Effector CD4-positive, alpha-beta T cell (primary cell): ENCODE data around the gene SOX12.

Experiments
- DNase-seq: peaks from one replicate; pipeline ENCODE4 v3.0.0-alpha.2; 2020
- total RNA-seq: gene quantifications from one replicate; lab custom pipeline; 2026; lab: John Stamatoyannopoulos, UW

The SOX12 gene
- 9.6 reads per million, percentile 31 among the genes with 10 or more reads in this experiment for total RNA-seq

- peak; percentile 97 for DNase-seq
Measured at GRCh38 chr20:325045-325888, at the start of gene SOX12. TSS of gene SOX12 (plus strand) at chr20:325552. CDS start at chr20:325925, 373 bp downstream.

- no peak for DNase-seq
Measured at GRCh38 chr20:275791-276190, 49.6 kb upstream of the SOX12 start.

GRCh38 chr20:276620-277495, 48.5 kb upstream of the SOX12 start:
- no peak for DNase-seq

DNA sequence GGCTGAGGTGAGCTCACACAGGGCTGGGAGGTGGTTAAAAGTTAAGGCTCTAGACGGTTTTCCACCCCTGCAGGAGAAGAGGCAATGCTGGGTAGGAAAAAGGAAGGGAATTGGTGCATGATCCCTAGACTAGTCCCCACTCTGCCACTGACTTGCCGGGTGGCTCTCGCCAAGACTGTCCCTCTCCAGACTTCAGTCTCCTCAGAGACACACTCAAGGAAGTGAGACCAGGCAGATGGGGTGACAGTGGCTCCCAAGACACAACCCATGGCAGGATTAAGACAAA, 47.9 kb upstream of the SOX12 start:
- no peak for DNase-seq

- DNase-seq: no peak
Measured at GRCh38 chr20:278181-278580, 47.2 kb upstream of the SOX12 start.

GRCh38 chr20:278607-279571, 46.5 kb upstream of the SOX12 start:
- DNase-seq: no peak

DNA sequence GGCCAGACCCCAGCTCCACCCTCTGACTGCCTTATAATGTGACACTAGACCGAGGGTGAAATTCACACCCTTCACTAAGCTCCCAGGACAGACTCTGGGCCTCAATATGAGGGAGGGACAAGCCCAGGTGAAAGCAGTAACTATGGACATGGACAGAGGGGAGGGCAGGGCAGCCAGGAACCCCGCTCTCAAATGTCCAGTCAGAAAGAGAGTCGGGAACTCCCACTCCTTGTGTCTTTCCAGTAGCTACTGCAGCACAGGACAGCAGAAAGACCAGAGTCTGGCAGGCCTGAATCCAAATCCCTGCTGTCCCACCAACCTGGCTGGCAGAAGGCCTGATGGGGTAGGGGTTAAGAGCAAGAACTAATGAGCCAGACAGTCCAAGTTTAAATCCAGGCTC, 41.2 kb upstream of the SOX12 start:
- no peak for DNase-seq

- DNase-seq: no peak
Measured at GRCh38 chr20:286508-286907, 38.8 kb upstream of the SOX12 start.

- DNase-seq: no peak
Measured at GRCh38 chr20:288956-289692, 36.2 kb upstream of the SOX12 start.

GRCh38 chr20:289693-290083, 35.7 kb upstream of the SOX12 start:
- no peak for DNase-seq

DNA sequence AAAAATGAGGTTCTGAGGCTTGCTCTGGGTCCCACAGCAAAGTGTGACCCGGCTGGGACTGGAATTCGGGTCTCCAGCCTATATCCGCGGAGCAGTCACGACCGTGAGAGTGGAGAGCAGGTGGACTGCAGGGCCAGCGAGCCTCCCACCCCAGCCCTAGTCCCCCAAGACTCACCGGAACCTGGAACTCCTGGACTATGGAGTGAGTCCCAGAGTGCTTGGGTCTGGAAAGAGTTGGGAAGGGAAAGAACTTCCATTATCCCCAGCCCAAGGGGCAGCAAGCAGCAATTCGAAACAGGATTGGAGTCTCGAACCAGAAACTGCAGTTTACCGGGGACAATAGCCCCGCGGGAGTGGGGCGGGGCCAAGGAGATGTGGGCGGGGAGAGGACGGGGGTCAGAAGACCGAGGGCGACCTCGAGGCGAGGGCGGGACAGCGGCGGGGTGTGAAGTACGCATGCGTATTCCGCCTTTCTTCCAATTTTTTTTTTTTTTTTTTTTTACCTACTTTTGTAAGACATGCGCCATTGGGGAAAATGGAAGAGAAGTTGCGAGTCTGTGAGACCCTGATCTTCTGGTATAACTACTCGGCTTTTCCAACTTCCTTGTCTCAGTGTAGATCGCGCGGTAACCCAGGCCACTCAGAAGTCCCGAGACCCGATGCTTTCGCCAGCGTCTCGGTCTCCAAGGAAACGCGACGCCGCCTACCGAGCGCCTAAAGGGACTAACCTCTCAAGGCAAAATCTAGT, 35.1 kb upstream of the SOX12 start, which contains the start of gene C20orf96:
C20orf96 (minus strand) TSS at position 667 of the 748 bp plus-strand sequence; CDS start at position 527, 140 bp downstream.
- peak; percentile 68 for DNase-seq

GRCh38 chr20:294602-295001, 30.8 kb upstream of the SOX12 start:
- DNase-seq: no peak

DNA sequence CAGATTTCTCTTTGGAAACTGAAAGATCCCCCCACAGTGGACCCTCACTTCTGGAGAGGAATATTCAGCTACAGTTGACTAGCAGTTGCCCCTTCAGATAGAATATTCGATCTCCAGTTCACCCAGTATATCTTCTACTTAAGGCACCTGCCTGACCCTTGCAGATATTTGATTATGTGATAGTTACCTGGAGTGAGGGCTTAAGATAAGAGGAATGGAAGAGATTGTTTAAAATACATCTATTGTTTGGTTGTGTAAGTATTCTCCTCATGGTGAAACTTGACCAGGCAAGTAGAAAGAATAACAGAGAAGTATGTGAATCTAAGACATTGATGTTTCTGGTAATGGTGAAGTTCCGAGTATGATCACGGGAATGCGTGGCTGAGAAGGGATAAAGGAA, 29.5 kb upstream of the SOX12 start:
- DNase-seq: no peak

- DNase-seq: peak; percentile 75
Measured at GRCh38 chr20:297098-297924, 28.0 kb upstream of the SOX12 start, which contains the start of gene ZCCHC3. TSS of gene ZCCHC3 (plus strand) at chr20:297570. CDS start at chr20:297587, 17 bp downstream.

- peak; percentile 15 for DNase-seq
Measured at GRCh38 chr20:297925-298775, 27.2 kb upstream of the SOX12 start.

GRCh38 chr20:298776-299391, 26.5 kb upstream of the SOX12 start:
- DNase-seq: no peak

DNA sequence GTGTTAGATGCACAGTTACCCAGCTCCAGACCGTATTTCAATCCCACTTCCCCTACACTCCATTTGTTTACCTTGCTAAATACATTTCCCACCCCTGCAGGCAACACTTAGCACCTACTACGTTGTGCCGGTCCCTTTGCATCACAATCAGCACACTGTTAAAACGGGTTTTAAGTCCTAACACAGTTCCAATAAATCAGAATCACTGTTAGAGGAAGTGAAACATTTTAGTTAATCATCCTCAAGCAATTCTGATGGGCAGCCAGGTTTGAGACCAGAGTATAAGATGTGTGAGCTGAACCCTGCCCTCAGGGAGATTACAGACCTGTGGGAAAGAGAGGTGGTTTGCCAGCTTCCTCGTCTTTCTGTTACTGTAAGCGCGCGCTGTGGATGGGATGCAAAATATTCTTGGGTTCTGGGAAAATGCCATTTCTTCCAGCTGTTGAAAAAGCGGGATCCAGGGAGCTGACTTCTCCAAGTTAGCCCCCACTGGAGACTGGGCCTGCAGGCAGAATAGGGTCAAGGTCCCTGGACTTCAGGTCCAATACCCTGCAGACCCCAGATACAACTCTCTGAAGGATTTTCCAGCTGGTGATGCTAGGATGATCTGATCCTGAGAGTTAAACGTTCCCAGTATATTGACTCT, 24.9 kb upstream of the SOX12 start:
- no peak for DNase-seq
